Mammary epithelial cell (primary cell): Measurements from ENCODE around the gene CALN1.

Experiments
- EZH2 ChIP-seq: IDR thresholded peaks from 2 replicates; pipeline ENCODE4 v1.6.1; 2012; ENCODE audit warnings: low read length, inconsistent platforms, borderline replicate concordance
- TF ChIP-seq, protein P1 (sequence below), 2 donors: IDR thresholded peaks in 1 of 2; conservative IDR thresholded peaks in 1 of 2; 2 replicates each; pipeline ENCODE4 v1.5.1; 2011 to 2012; ENCODE audit warnings: inconsistent platforms in 2 of 2, low read length in 2 of 2, mild to moderate bottlenecking in 2 of 2, control low read depth in 1 of 2, low read depth in 1 of 2; ENCODE audit not compliant: insufficient read depth in 1 of 2; ENCODE audit errors: extremely low read depth in 1 of 2

DNA sequence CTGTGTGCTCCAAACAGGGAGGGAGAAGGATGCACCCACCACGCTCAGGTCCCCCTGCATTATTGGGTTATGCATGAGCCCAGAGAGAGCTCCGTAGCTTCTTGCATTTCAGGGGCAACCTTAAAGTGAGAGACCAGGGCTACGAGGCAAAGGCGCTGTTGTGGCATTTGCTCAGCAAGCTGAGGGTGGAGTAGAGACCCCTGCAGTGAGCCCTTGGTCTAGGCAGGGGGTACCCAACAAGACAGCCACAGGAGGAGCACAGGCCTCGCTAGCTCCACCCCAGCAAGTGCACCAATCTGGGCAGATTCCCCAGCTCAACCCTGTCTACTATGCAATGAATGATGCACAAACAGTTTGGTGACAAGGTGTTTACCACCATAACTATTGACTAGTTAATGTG lies 198.4 kb downstream of the CALN1 start:
- no peak for TF ChIP-seq EZH2
- TF ChIP-seq, protein P1, sequence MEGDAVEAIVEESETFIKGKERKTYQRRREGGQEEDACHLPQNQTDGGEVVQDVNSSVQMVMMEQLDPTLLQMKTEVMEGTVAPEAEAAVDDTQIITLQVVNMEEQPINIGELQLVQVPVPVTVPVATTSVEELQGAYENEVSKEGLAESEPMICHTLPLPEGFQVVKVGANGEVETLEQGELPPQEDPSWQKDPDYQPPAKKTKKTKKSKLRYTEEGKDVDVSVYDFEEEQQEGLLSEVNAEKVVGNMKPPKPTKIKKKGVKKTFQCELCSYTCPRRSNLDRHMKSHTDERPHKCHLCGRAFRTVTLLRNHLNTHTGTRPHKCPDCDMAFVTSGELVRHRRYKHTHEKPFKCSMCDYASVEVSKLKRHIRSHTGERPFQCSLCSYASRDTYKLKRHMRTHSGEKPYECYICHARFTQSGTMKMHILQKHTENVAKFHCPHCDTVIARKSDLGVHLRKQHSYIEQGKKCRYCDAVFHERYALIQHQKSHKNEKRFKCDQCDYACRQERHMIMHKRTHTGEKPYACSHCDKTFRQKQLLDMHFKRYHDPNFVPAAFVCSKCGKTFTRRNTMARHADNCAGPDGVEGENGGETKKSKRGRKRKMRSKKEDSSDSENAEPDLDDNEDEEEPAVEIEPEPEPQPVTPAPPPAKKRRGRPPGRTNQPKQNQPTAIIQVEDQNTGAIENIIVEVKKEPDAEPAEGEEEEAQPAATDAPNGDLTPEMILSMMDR (conservative IDR thresholded peaks at IDR 0.05 in 1 of 2, IDR thresholded peaks at IDR 0.05 in 1 of 2; ENCODE audit: extremely low read depth in 1 of 2, insufficient read depth in 1 of 2, low read depth in 1 of 2, low read length in 2 of 2), result no peak
